K562 (cell line): ENCODE measurements around the gene ANKRD45. TPM values are rescaled to one million over a fixed set of nuclear protein-coding genes. Genes with fewer than 3 reads are reported as not detected.

Source experiments
- ATAC-seq: fragments of 200-7000 bp; cut with Tn5 transposase; 3 replicates; pipeline ENCODE4 v1.9.1; 2020; ENCODE audit warnings: moderate library complexity
- BruUV-seq: library from RNA; stranded (reverse); fragments of 400-500 nt; replicated peaks from 2 replicates; lab custom pipeline; 2021; lab: Mats Ljungman, UMichigan
- CTCF ChIA-PET: fragments of 300-600 bp; formaldehyde crosslinking; extraction: SDS; loops from one replicate; lab custom pipeline; 2021; ENCODE audit warnings: low intra/inter-chr PET ratio; lab: Yijun Ruan, JAX
- POLR2A ChIA-PET: fragments of 300-600, 350-650 bp; sonication (Branson Sonifier 250); formaldehyde crosslinking; extraction: SDS; loops from one replicate; lab custom pipeline; 2021; ENCODE audit warnings: antibody characterized with exemption, inconsistent platforms; lab: Yijun Ruan, JAX
- DNase-seq, 4 experiments: peaks; one replicate each; pipeline versions ENCODE4 v3.0.0 to v3.0.0-alpha.2; 2011 to 2018; ENCODE audit warnings: low spot score in 3 of 4, mixed read lengths in 3 of 4; ENCODE audit errors: extremely low read depth in 1 of 4
- FAIRE-seq: peaks from 2 replicates; lab custom pipeline; 2011; peaks lifted over from hg19 to GRCh38; lab: Jason Lieb, UNC
- H2AFZ ChIP-seq: 2 replicates; pipeline ENCODE4 v1.6.0; 2011; ENCODE audit warnings: low read depth, low read length, control low read depth, inconsistent platforms
- H3K27ac ChIP-seq: fragments of 200-600 bp; 3 replicates; pipeline ENCODE4 v1.8.0; 2011; ENCODE audit warnings: low read depth, mild to moderate bottlenecking, control low read depth, inconsistent platforms, low read length, moderate library complexity, mixed read lengths; ENCODE audit errors: extremely low read depth
- H3K27me3 ChIP-seq, 2 experiments: fragments of 300-600 bp in 1 of 2; 2 replicates in 1 of 2; 3 replicates in 1 of 2; pipeline versions ENCODE4 v1.6.0 to v1.8.0; 2011; ENCODE audit warnings: inconsistent platforms in 2 of 2, low read length in 2 of 2, mild to moderate bottlenecking in 1 of 2, mixed read lengths in 1 of 2, moderate library complexity in 1 of 2; ENCODE audit not compliant: control insufficient read depth in 2 of 2, insufficient read depth in 2 of 2
- H3K36me3 ChIP-seq: fragments of 300-600 bp; 3 replicates; pipeline ENCODE4 v1.8.0; 2011; ENCODE audit warnings: mild to moderate bottlenecking, low read length, inconsistent platforms; ENCODE audit not compliant: control insufficient read depth, insufficient read depth
- H3K4me1 ChIP-seq, 2 experiments: fragments of 200-600 bp in 1 of 2; replicated peaks in 1 of 2; 2 replicates in 1 of 2; 3 replicates in 1 of 2; pipeline versions ENCODE4 v1.5.1 to v1.8.0; 2011; ENCODE audit warnings: inconsistent platforms in 2 of 2, low read length in 2 of 2, mild to moderate bottlenecking in 1 of 2, mixed read lengths in 1 of 2, moderate library complexity in 1 of 2; ENCODE audit not compliant: control insufficient read depth in 2 of 2, insufficient read depth in 2 of 2
- H3K4me2 ChIP-seq: 2 replicates; pipeline ENCODE4 v1.6.1; 2011; ENCODE audit warnings: low read length, control low read depth, inconsistent platforms, mixed read lengths; ENCODE audit not compliant: insufficient read depth
- H3K4me3 ChIP-seq: fragments of 200-600 bp; sonication (generic), shearing (Covaris generic); 2 replicates; pipeline ENCODE4 v1.5.1; 2016; ENCODE audit warnings: control low read depth, inconsistent platforms
- H3K79me2 ChIP-seq: fragments of 200-600 bp; 3 replicates; pipeline ENCODE4 v1.8.0; 2011; ENCODE audit warnings: low read length, inconsistent platforms; ENCODE audit not compliant: control insufficient read depth, insufficient read depth
- H3K9ac ChIP-seq, 2 experiments: 2 replicates each; pipeline versions ENCODE4 v1.6.0 to v1.6.1; 2011; ENCODE audit warnings: low read depth in 2 of 2, low read length in 2 of 2, control low read depth in 1 of 2, inconsistent platforms in 1 of 2, mild to moderate bottlenecking in 1 of 2, mixed read lengths in 1 of 2; ENCODE audit not compliant: insufficient read depth in 1 of 2
- H3K9me1 ChIP-seq: one replicate; pipeline ENCODE4 v1.6.0; 2011; ENCODE audit warnings: inconsistent platforms, mild to moderate bottlenecking, low read length, moderate library complexity; ENCODE audit not compliant: control insufficient read depth, insufficient read depth
- H3K9me3 ChIP-seq: replicated peaks from 2 replicates; pipeline ENCODE4 v1.5.1; 2011; ENCODE audit warnings: low read depth, low read length, inconsistent platforms; ENCODE audit not compliant: control insufficient read depth, insufficient read depth
- H4K20me1 ChIP-seq: replicated peaks from 2 replicates; pipeline ENCODE4 v1.6.1; 2011; ENCODE audit warnings: low read length, inconsistent platforms, mixed read lengths; ENCODE audit not compliant: control insufficient read depth, insufficient read depth
- BRD9 ChIP-seq: fragments of 450-650 bp; IDR thresholded peaks from 2 replicates; pipeline ENCODE4 v1.6.1; 2018; ENCODE audit warnings: low read depth; ENCODE audit not compliant: partially characterized antibody
- CBFA2T2 ChIP-seq: fragments of 450-650 bp; conservative IDR thresholded peaks from 2 replicates; pipeline ENCODE4 v1.6.1; 2017; ENCODE audit warnings: mild to moderate bottlenecking
- CBFA2T3 ChIP-seq: fragments of 450-650 bp; IDR thresholded peaks from 2 replicates; pipeline ENCODE4 v1.6.1; 2017
- CBFB ChIP-seq: sonication (generic); formaldehyde crosslinking; IDR thresholded peaks from 2 replicates; pipeline ENCODE4 v1.4.0; 2020; ENCODE audit warnings: mild to moderate bottlenecking, missing genetic modification reagents
- CEBPG ChIP-seq, 3 experiments: fragments of 200-800 bp in 1 of 3; sonication (Bioruptor generic) in 1 of 3; sonication (generic) in 1 of 3; formaldehyde crosslinking in 1 of 3; IDR thresholded peaks in 2 of 3; conservative IDR thresholded peaks in 1 of 3; 2 replicates each; pipeline versions ENCODE4 v1.6.1 to v1.8.0; 2016 to 2022; ENCODE audit warnings: missing compliant biosample characterization in 2 of 3, missing genetic modification characterization in 2 of 3, mild to moderate bottlenecking in 1 of 3, missing genetic modification reagents in 1 of 3
- DACH1 ChIP-seq: fragments of 450-650 bp; IDR thresholded peaks from 2 replicates; pipeline ENCODE4 v1.6.1; 2018; ENCODE audit not compliant: partially characterized antibody
- FOSL1 ChIP-seq: fragments of 200-800 bp; sonication (Bioruptor generic); conservative IDR thresholded peaks from 2 replicates; pipeline ENCODE4 v1.6.1; 2016; ENCODE audit warnings: missing genetic modification characterization, missing compliant biosample characterization
- GATAD2A ChIP-seq: fragments of 450-650 bp; IDR thresholded peaks from 2 replicates; pipeline ENCODE4 v1.6.1; 2017
- HLTF ChIP-seq: fragments of 450-650 bp; IDR thresholded peaks from 2 replicates; pipeline ENCODE4 v1.6.1; 2016
- RBM22 ChIP-seq: fragments of 200-400 bp; formaldehyde crosslinking; IDR thresholded peaks from 2 replicates; pipeline ENCODE4 v1.6.1; 2018; ENCODE audit warnings: low read length, low read depth; ENCODE audit not compliant: poor library complexity, severe bottlenecking
- TCF3 ChIP-seq: sonication (generic); formaldehyde crosslinking; IDR thresholded peaks from 2 replicates; pipeline ENCODE4 v1.4.0; 2020; ENCODE audit warnings: mild to moderate bottlenecking, missing genetic modification reagents
- ZBTB7A ChIP-seq: IDR thresholded peaks from 2 replicates; pipeline ENCODE4 v1.6.1; 2011; ENCODE audit warnings: low read depth, mild to moderate bottlenecking, low read length, moderate library complexity, borderline replicate concordance; ENCODE audit not compliant: control insufficient read depth
- ZNF121 ChIP-seq: sonication (generic); formaldehyde crosslinking; conservative IDR thresholded peaks from 2 replicates; pipeline ENCODE4 v1.8.0; 2022; ENCODE audit warnings: missing genetic modification reagents
- WGBS: fragments of 100-300 bp; shearing (Covaris generic); methylation state at CpG from one replicate; pipeline ENCODE4 v1.1.6; 2016; ENCODE audit warnings: low coverage, mixed read lengths; ENCODE audit not compliant: insufficient coverage; ENCODE audit errors: missing lambda C conversion rate; 5-methylcytosine and 5-hydroxymethylcytosine counted together
- in situ Hi-C: fragments of 300-500 bp; cut with MboI; formaldehyde crosslinking; loops from 4 replicates; pipeline ENCODE4 v1.15.0; 2018; ENCODE audit warnings: inconsistent platforms, mixed read lengths
- intact Hi-C: fragments of 100-400 bp; cut with micrococcal nuclease; formaldehyde crosslinking; loops from 2 replicates; pipeline ENCODE4 v1.14.2; 2022
- polyA plus RNA-seq, 8 experiments: library from polyadenylated mRNA; depleted of rRNA in 4 of 8; stranded (reverse) in 5 of 8; unstranded in 3 of 8; fragments of >200 nt; fragmentation: Nextera tagmentation in 2 of 8; fragmentation: Illumina TruSeq in 1 of 8; extraction: Ambion mirVana in 2 of 8; extraction: Trizol in 1 of 8; gene quantifications; 2 replicates each; pipeline versions ENCODE4 v1.2.1 to v1.2.3, GENCODE V29; 2011 to 2014; ENCODE audit warnings: inconsistent platforms in 1 of 8, missing spikeins in 1 of 8
- total RNA-seq, 7 experiments: library from RNA; depleted of rRNA in 6 of 7; stranded (reverse); fragments of >200 nt in 6 of 7; fragmentation: Illumina TruSeq in 2 of 7; extraction: Trizol in 2 of 7; gene quantifications; 2 replicates each; pipeline versions ENCODE4 v1.2.1 to v1.2.3, GENCODE V29; 2011 to 2021; ENCODE audit warnings: low replicate concordance in 1 of 7
- TF ChIP-seq, protein P1 (sequence below): sonication (generic); formaldehyde crosslinking; IDR thresholded peaks from 2 replicates; pipeline ENCODE4 v1.9.0; 2022; ENCODE audit warnings: mild to moderate bottlenecking, missing genetic modification reagents
- TF ChIP-seq, protein P2 (sequence below), 2 experiments: IDR thresholded peaks; 2 replicates each; pipeline ENCODE4 v1.6.1; 2011; ENCODE audit warnings: borderline replicate concordance in 1 of 2, control low read depth in 1 of 2, low read depth in 1 of 2, low read length in 1 of 2, mild to moderate bottlenecking in 1 of 2, mixed read lengths in 1 of 2, moderate library complexity in 1 of 2; ENCODE audit not compliant: insufficient read depth in 1 of 2, insufficient read length in 1 of 2, poor library complexity in 1 of 2, severe bottlenecking in 1 of 2; ENCODE audit errors: extremely low read depth in 1 of 2

Gene ANKRD45
- total and polyA plus RNA-seq, 9 of the 15 experiments (the other 6 are each of a cell fraction or from before 2014, with no cell fraction given), result 0.10 to 0.30 (median 0.11) TPM; not detected in 2

DNA sequence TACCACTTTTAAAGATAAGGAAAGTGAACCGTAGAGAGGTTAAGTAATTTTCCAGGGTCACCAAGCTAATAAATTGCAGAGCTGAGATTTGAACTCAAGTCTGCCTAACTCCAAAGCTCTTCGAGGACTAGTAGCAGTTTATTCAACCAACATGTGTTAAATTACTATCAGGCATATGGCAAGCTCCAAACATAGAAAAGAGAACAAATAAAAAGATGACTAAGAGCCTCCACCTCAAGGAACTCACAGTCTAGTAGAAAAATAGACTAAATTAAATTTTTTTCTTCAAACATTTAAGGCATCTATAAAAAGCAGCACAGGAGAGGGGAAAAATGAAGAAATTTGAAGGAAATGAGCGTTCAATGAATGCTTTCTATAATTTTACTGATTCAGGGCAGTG lies 89.0 kb downstream of the ANKRD45 start:
- H3K27me3 ChIP-seq, result peaks cover 5 to 12% of the 10 kb centered on the region in 2 experiments; a peak in 3 of 5 replicates
- ChIA-PET POLR2A (interaction anchor here (1.2 kb wide), 1 partner anchor 59 kb away, joined by 4 read pairs; no protein-coding TSS in a partner anchor), CTCF (no interaction called here)
- no peaks in the 10 kb centered on the region for H3K9me3 ChIP-seq
- BruUV-seq, result no TSS peak
- no peaks in the 10 kb centered on the region for H3K9me1 ChIP-seq
- no peaks in the 10 kb centered on the region for H3K79me2 ChIP-seq
- H3K4me3 ChIP-seq, result no peak overlapping the region
- H3K4me1 ChIP-seq, result no peaks in the 10 kb centered on the region
- WGBS, result 13% methylated on average over 3 of the region's 3 CpGs
- DNase-seq (no peak), ATAC-seq (no peak), FAIRE-seq (no peak)
- H3K27ac ChIP-seq, result no peak overlapping the region
- no peaks in the 10 kb centered on the region for H3K36me3 ChIP-seq
- no peak overlapping the region for H3K9ac ChIP-seq
- intact Hi-C loops (no loop called here), in situ Hi-C loops (no loop called here)
- no peak for TF ChIP-seq HLTF
- TF ChIP-seq FOSL1, result 0 out of 2 replicates have a peak, but pooled peaks have one; percentile 3
- H4K20me1 ChIP-seq, result no peaks in the 10 kb centered on the region
- no peak overlapping the region for H2AFZ ChIP-seq
- H3K4me2 ChIP-seq, result no peak overlapping the region

DNA sequence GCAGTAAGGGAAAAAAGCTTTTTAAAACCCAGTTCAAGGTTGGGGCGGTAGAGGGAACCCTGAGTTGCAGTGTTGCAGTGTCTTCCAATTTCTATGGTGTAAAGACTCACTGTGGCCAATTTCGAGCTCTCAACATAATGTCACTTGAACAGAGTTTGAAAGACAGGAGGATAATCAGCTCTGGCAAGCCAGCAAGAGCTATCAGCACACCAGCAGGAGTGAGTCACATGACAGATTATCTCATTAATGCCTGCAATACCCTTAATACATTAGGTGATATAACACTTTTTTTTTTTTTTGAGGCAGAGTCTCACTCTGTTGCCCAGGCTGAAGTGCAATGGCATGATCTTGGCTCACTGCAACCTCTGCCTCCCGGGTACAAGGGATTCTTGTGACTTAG lies 89.6 kb downstream of the ANKRD45 start:
- H2AFZ ChIP-seq, result no peak overlapping the region
- H3K9ac ChIP-seq, result no peak overlapping the region
- H3K9me3 ChIP-seq, result no peaks in the 10 kb centered on the region
- H3K27ac ChIP-seq, result no peak overlapping the region
- H3K79me2 ChIP-seq, result no peaks in the 10 kb centered on the region
- 2% methylated on average over 3 of the region's 3 CpGs for WGBS
- H3K4me3 ChIP-seq, result no peak overlapping the region
- no peaks in the 10 kb centered on the region for H3K36me3 ChIP-seq
- H3K9me1 ChIP-seq, result no peaks in the 10 kb centered on the region
- no TSS peak for BruUV-seq
- POLR2A ChIA-PET, result interaction anchor here (0.6 to 1.5 kb wide), 4 partner anchors 13 to 60 kb away, joined by 4 to 7 read pairs (median 4); no protein-coding TSS in a partner anchor
- in situ Hi-C loops (no loop called here), intact Hi-C loops (no loop called here)
- H3K27me3 ChIP-seq, result peaks cover 5 to 12% of the 10 kb centered on the region in 2 experiments; a peak in 3 of 5 replicates
- peak in 1 of 4 experiments; percentile 36 for DNase-seq
- CTCF ChIA-PET, result no interaction called here
- H3K4me1 ChIP-seq, result no peaks in the 10 kb centered on the region
- H4K20me1 ChIP-seq, result no peaks in the 10 kb centered on the region
- no peak overlapping the region for H3K4me2 ChIP-seq
- no peak for FAIRE-seq
- ATAC-seq, result peak; percentile 76
- TF ChIP-seq RBM22, result no peak
- peak; percentile 77 for TF ChIP-seq DACH1
- TF ChIP-seq BRD9, result no peak
- no peak for TF ChIP-seq CBFB (CRISPR knock-in tag)
- TF ChIP-seq, protein P1, sequence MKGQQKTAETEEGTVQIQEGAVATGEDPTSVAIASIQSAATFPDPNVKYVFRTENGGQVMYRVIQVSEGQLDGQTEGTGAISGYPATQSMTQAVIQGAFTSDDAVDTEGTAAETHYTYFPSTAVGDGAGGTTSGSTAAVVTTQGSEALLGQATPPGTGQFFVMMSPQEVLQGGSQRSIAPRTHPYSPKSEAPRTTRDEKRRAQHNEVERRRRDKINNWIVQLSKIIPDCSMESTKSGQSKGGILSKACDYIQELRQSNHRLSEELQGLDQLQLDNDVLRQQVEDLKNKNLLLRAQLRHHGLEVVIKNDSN (CRISPR knock-in tag), result 0 out of 2 replicates have a peak, but pooled peaks have one; percentile 49
- TF ChIP-seq CBFA2T3, result peak; percentile 54
- no peak for TF ChIP-seq ZNF121 (CRISPR knock-in tag)
- peak; percentile 28 for TF ChIP-seq CBFA2T2
- TF ChIP-seq ZBTB7A, result no peak
- TF ChIP-seq, protein P2, sequence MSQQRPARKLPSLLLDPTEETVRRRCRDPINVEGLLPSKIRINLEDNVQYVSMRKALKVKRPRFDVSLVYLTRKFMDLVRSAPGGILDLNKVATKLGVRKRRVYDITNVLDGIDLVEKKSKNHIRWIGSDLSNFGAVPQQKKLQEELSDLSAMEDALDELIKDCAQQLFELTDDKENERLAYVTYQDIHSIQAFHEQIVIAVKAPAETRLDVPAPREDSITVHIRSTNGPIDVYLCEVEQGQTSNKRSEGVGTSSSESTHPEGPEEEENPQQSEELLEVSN (IDR thresholded peaks at IDR 0.05; ENCODE audit: borderline replicate concordance in 1 of 2, extremely low read depth in 1 of 2, insufficient read depth in 1 of 2, insufficient read length in 1 of 2, low read depth in 1 of 2, low read length in 1 of 2, poor library complexity in 1 of 2, severe bottlenecking in 1 of 2), result no peak
- no peak for TF ChIP-seq CEBPG (CRISPR knock-in tag; IDR thresholded peaks at IDR 0.05)
- no peak for TF ChIP-seq CEBPG (tag; conservative IDR thresholded peaks at IDR 0.05 in 1 of 2, IDR thresholded peaks at IDR 0.05 in 1 of 2)
- peak; percentile 33; the same call in 1 of the 2 replicates for TF ChIP-seq TCF3 (CRISPR knock-in tag)
- TF ChIP-seq GATAD2A, result no peak
